GM23338 (cell line): ENCODE results near the gene RPLP1.

Source experiments
- CTCF ChIP-seq, 2 experiments: fragments of 200-600 bp in 1 of 2; sonication (generic) in 1 of 2; conservative IDR thresholded peaks; 2 replicates each; pipeline versions ENCODE4 v1.5.1 to v1.6.1; 2016 to 2017; ENCODE audit warnings: antibody characterized with exemption in 2 of 2, low read depth in 2 of 2, mild to moderate bottlenecking in 2 of 2, moderate library complexity in 1 of 2
- ETS1 ChIP-seq: IDR thresholded peaks from 2 replicates; pipeline ENCODE4 v1.6.1; 2016; ENCODE audit warnings: antibody characterized with exemption
- EZH2 ChIP-seq: fragments of 200-600 bp; sonication (generic); IDR thresholded peaks from one replicate; pipeline ENCODE4 v1.8.0; 2017; ENCODE audit warnings: antibody characterized with exemption, mild to moderate bottlenecking, low read depth; ENCODE audit not compliant: unreplicated experiment
- EZH2phosphoT487 ChIP-seq: fragments of 200-600 bp; sonication (generic); IDR thresholded peaks from one replicate; pipeline ENCODE4 v1.8.1; 2018; ENCODE audit warnings: antibody characterized with exemption; ENCODE audit not compliant: unreplicated experiment
- REST ChIP-seq: IDR thresholded peaks from one replicate; pipeline ENCODE4 v1.6.1; 2018; ENCODE audit warnings: antibody characterized with exemption; ENCODE audit not compliant: unreplicated experiment
- ZNF331 ChIP-seq: fragments of 250-450 bp; sonication (Bioruptor Pico); IDR thresholded peaks from 2 replicates; pipeline ENCODE4 v1.5.0; 2020; ENCODE audit warnings: low read depth, mild to moderate bottlenecking, moderate library complexity

- TF ChIP-seq REST: no peak
- TF ChIP-seq EZH2phosphoT487: no peak
- no peak for TF ChIP-seq CTCF (conservative IDR thresholded peaks at IDR 0.05; ENCODE audit: low read depth in 2 of 2)
- TF ChIP-seq ETS1: no peak
- TF ChIP-seq EZH2: no peak
- no peak for TF ChIP-seq ZNF331 (CRISPR knock-in tag)
These were observed 30.2 kb downstream of the RPLP1 start for GRCh38 chr15:69482686-69483256.
